ENCODE measurements around the gene CCM2L.

The CCM2L gene

DNA sequence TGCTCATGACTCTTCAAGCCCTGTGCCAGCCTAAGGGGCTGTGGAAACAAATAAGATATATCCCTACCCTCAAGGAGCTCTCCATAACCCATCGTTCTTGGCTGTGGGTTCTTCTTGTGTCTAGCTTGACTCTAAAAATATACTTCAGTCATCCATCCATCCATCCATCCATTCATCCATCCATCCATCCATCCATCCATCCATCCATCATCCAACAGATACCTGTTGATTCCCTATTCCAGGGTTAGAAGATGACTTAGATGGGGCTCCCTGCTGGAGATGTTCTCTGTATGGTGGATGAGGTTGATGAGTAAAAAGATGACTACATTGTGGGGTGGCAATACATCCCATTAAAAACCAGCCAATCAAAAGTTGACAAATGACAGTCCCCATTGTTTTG, 65.3 kb downstream of the CCM2L start:
- Histone ChIP-seq H3K36me3 (ENCODE audit: insufficient read depth, low read length) (no peaks in the 10 kb centered on the region), H3K4me3 (no peak overlapping the region), H3K9ac (ENCODE audit: insufficient read length) (no peak overlapping the region), H3K9me3 (ENCODE audit: low read depth, low read length) (no peaks in the 10 kb centered on the region), H3K27ac (no peak overlapping the region)
- TF ChIP-seq FOXP2 (optimal IDR thresholded peaks at IDR 0.05; ENCODE audit: control extremely low read depth, extremely low read length, insufficient read depth) (no peak), POLR2AphosphoS5 (IDR thresholded peaks at IDR 0.05; ENCODE audit: borderline replicate concordance, low read depth, low read length) (no peak), EZH2 (IDR thresholded peaks at IDR 0.05) (no peak)
- no peak for DNase-seq (ENCODE audit: low read depth, low spot score)

DNA sequence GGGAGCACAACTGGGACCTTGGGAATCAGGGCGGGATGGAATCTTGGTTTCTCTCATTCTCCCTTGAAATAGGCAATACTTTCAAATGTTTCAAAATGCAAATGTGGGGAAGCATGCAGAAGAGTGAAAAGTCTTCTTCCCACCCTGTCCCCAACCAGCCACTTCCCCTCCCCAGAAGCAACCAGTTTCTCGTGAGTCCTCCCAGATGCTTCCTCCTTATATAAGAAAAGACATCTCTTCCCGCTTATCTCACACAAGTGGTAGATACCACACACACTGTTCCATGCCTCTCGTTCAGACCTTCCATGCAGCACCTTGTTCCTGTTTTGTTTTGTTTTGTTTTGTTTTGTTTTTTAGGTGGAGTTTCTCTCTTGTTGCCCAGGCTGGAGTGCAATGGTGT, 67.0 kb downstream of the CCM2L start:
- no peak overlapping the region for H3K9ac ChIP-seq (ENCODE audit: insufficient read length)
- H3K4me3 ChIP-seq: no peak overlapping the region
- no peak for DNase-seq (ENCODE audit: low read depth, low spot score)
- no peak overlapping the region for H3K27ac ChIP-seq
- H3K36me3 ChIP-seq (ENCODE audit: insufficient read depth, low read length): no peaks in the 10 kb centered on the region
- H3K9me3 ChIP-seq (ENCODE audit: low read depth, low read length): no peaks in the 10 kb centered on the region
- TF ChIP-seq EZH2 (IDR thresholded peaks at IDR 0.05) (no peak), POLR2AphosphoS5 (IDR thresholded peaks at IDR 0.05; ENCODE audit: borderline replicate concordance, low read depth, low read length) (no peak), FOXP2 (optimal IDR thresholded peaks at IDR 0.05; ENCODE audit: control extremely low read depth, extremely low read length, insufficient read depth) (no peak)

DNA sequence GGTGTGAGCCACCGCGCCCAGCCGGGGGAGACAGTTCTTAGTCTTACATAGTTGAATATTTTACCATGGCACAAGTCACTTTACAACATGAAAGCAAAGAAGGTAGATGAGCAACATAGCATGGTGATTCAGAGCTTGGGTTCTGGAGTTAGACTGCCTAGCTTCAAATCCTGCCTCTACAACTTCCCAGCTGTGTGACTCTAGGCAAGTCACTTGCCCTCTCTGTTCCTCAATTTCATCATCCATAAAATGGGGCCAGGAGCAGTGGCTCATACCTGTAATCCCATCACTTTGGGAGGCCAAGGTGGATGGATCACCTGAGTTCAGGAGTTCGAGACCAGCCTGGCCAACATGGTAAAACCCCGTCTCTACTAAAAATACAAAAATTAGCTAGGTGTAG, 68.1 kb downstream of the CCM2L start:
- Histone ChIP-seq H3K9me3 (ENCODE audit: low read depth, low read length) (no peaks in the 10 kb centered on the region), H3K27ac (no peak overlapping the region), H3K9ac (ENCODE audit: insufficient read length) (no peak overlapping the region), H3K36me3 (ENCODE audit: insufficient read depth, low read length) (no peaks in the 10 kb centered on the region), H3K4me3 (no peak overlapping the region)
- no peak for TF ChIP-seq FOXP2 (optimal IDR thresholded peaks at IDR 0.05; ENCODE audit: control extremely low read depth, extremely low read length, insufficient read depth)
- no peak for TF ChIP-seq POLR2AphosphoS5 (IDR thresholded peaks at IDR 0.05; ENCODE audit: borderline replicate concordance, low read depth, low read length)
- no peak for TF ChIP-seq EZH2 (IDR thresholded peaks at IDR 0.05)
- DNase-seq (ENCODE audit: low read depth, low spot score): no peak

GRCh38 chr20:32078791-32079190, 68.6 kb downstream of the CCM2L start:
- Histone ChIP-seq H3K9me3 (ENCODE audit: low read depth, low read length) (no peaks in the 10 kb centered on the region), H3K9ac (ENCODE audit: insufficient read length) (no peak overlapping the region), H3K4me3 (no peak overlapping the region), H3K27ac (no peak overlapping the region), H3K36me3 (ENCODE audit: insufficient read depth, low read length) (no peaks in the 10 kb centered on the region)
- TF ChIP-seq POLR2AphosphoS5 (IDR thresholded peaks at IDR 0.05; ENCODE audit: borderline replicate concordance, low read depth, low read length) (no peak), FOXP2 (optimal IDR thresholded peaks at IDR 0.05; ENCODE audit: control extremely low read depth, extremely low read length, insufficient read depth) (no peak), EZH2 (IDR thresholded peaks at IDR 0.05) (no peak)
- DNase-seq (ENCODE audit: low read depth, low spot score): no peak

DNA sequence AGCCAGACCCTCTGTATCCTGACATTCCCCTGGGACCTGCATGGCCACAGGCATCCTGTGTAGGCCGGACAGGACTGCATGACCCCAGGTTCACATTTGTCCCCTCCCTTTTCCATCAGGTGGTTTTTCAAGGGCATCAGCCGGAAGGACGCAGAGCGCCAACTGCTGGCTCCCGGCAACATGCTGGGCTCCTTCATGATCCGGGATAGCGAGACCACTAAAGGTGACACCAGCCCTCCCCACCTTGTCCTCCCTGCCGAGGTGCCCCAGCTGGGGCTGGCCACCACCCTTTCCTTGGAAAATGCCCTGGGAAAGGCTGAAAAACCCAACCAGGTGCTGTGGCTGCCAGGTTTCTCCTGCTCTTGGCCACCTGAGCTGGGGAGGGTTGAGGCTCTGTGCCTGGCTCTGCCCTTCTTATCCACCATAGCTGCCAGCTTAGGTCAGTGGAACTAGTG, 69.4 kb downstream of the CCM2L start:
- no peak overlapping the region for H3K9ac ChIP-seq (ENCODE audit: insufficient read length)
- DNase-seq (ENCODE audit: low read depth, low spot score): no peak
- no peak for TF ChIP-seq POLR2AphosphoS5 (IDR thresholded peaks at IDR 0.05; ENCODE audit: borderline replicate concordance, low read depth, low read length)
- TF ChIP-seq EZH2 (IDR thresholded peaks at IDR 0.05): no peak
- TF ChIP-seq FOXP2 (optimal IDR thresholded peaks at IDR 0.05; ENCODE audit: control extremely low read depth, extremely low read length, insufficient read depth): no peak
- H3K36me3 ChIP-seq (ENCODE audit: insufficient read depth, low read length): no peaks in the 10 kb centered on the region
- no peak overlapping the region for H3K4me3 ChIP-seq
- H3K9me3 ChIP-seq (ENCODE audit: low read depth, low read length): no peaks in the 10 kb centered on the region
- no peak overlapping the region for H3K27ac ChIP-seq

- no peak overlapping the region for H3K27ac ChIP-seq
- no peak overlapping the region for H3K9ac ChIP-seq (ENCODE audit: insufficient read length)
- no peak for DNase-seq (ENCODE audit: low read depth, low spot score)
- TF ChIP-seq POLR2AphosphoS5 (IDR thresholded peaks at IDR 0.05; ENCODE audit: borderline replicate concordance, low read depth, low read length): no peak
- TF ChIP-seq FOXP2 (optimal IDR thresholded peaks at IDR 0.05; ENCODE audit: control extremely low read depth, extremely low read length, insufficient read depth): no peak
- no peak for TF ChIP-seq EZH2 (IDR thresholded peaks at IDR 0.05)
- H3K9me3 ChIP-seq (ENCODE audit: low read depth, low read length): no peaks in the 10 kb centered on the region
- no peak overlapping the region for H3K4me3 ChIP-seq
- H3K36me3 ChIP-seq (ENCODE audit: insufficient read depth, low read length): no peaks in the 10 kb centered on the region
These were observed 70.5 kb downstream of the CCM2L start for GRCh38 chr20:32080783-32081182.
